GM12878 (cell line): ENCODE data around the gene ERN1. TPM values are rescaled to one million over a fixed set of nuclear protein-coding genes. Genes with fewer than 3 reads are reported as not detected.

Experiments used
- ATAC-seq: fragments of 200-7000 bp; cut with Tn5 transposase; 3 replicates; pipeline ENCODE4 v1.9.1; 2020; ENCODE audit warnings: mild to moderate bottlenecking, moderate library complexity
- BruUV-seq: library from RNA; stranded (reverse); fragments of 400-500 nt; replicated peaks from 2 replicates; lab custom pipeline; 2021; lab: Mats Ljungman, UMichigan
- CTCF ChIA-PET: fragments of 300-600 bp; sonication (Branson Sonifier 250); formaldehyde crosslinking; extraction: SDS; loops from one replicate; lab custom pipeline; 2021; ENCODE audit warnings: inconsistent platforms; lab: Yijun Ruan, JAX
- POLR2A ChIA-PET: fragments of 350-600 bp; formaldehyde crosslinking; extraction: SDS; loops from one replicate; lab custom pipeline; 2021; ENCODE audit warnings: inconsistent platforms; lab: Charles Lee
- RAD21 ChIA-PET: fragments of 300-600 bp; sonication (Branson Sonifier 250); formaldehyde crosslinking; loops from one replicate; lab custom pipeline; 2023; ENCODE audit warnings: antibody characterized with exemption; ENCODE audit not compliant: unreplicated experiment; lab: Charles Lee
- SMC1A ChIA-PET: fragments of 300-600 bp; sonication (Branson Sonifier 250); formaldehyde crosslinking; loops from one replicate; lab custom pipeline; 2023; ENCODE audit not compliant: unreplicated experiment, uncharacterized antibody; lab: Charles Lee
- DNase-seq: peaks from one replicate; pipeline ENCODE4 v3.0.0-alpha.2; 2011; ENCODE audit warnings: low read depth, low spot score
- FAIRE-seq: peaks from 3 replicates; lab custom pipeline; 2011; peaks lifted over from hg19 to GRCh38; lab: Jason Lieb, UNC
- H2AFZ ChIP-seq: 2 replicates; pipeline ENCODE4 v1.6.0; 2011; ENCODE audit warnings: low read depth, low read length, control low read depth; ENCODE audit not compliant: control insufficient read depth
- H3K27ac ChIP-seq: 2 replicates; pipeline ENCODE4 v1.5.1; 2011; ENCODE audit warnings: control low read depth; ENCODE audit not compliant: control insufficient read depth, insufficient read depth
- H3K27me3 ChIP-seq, 2 experiments: replicated peaks in 1 of 2; 2 replicates each; pipeline versions ENCODE4 v1.6.0 to v1.6.1; 2011; ENCODE audit warnings: low read length in 1 of 2; ENCODE audit not compliant: control insufficient read depth in 2 of 2, insufficient read depth in 2 of 2
- H3K36me3 ChIP-seq, 2 experiments: 2 replicates each; pipeline ENCODE4 v1.5.1; 2011; ENCODE audit warnings: low read length in 1 of 2; ENCODE audit not compliant: control insufficient read depth in 2 of 2, insufficient read depth in 2 of 2
- H3K4me1 ChIP-seq: 2 replicates; pipeline ENCODE4 v1.6.1; 2011; ENCODE audit warnings: mild to moderate bottlenecking, low read length, moderate library complexity, mixed read lengths; ENCODE audit not compliant: control insufficient read depth, insufficient read depth
- H3K4me2 ChIP-seq: 2 replicates; pipeline ENCODE4 v1.6.0; 2011; ENCODE audit warnings: control low read depth; ENCODE audit not compliant: control insufficient read depth, insufficient read depth
- H3K4me3 ChIP-seq: fragments of 200-600 bp; sonication (generic); 2 replicates; pipeline ENCODE4 v1.5.1; 2016
- H3K79me2 ChIP-seq: 2 replicates; pipeline ENCODE4 v1.6.0; 2011; ENCODE audit warnings: low read length; ENCODE audit not compliant: control insufficient read depth, insufficient read depth
- H3K9ac ChIP-seq: 2 replicates; pipeline ENCODE4 v1.8.0; 2011; ENCODE audit warnings: low read length, control low read depth, mixed read lengths; ENCODE audit not compliant: control insufficient read depth, insufficient read depth
- H3K9me3 ChIP-seq: replicated peaks from 3 replicates; pipeline ENCODE4 v1.5.1; 2011; ENCODE audit warnings: mild to moderate bottlenecking, low read length; ENCODE audit not compliant: control insufficient read depth, insufficient read depth
- H4K20me1 ChIP-seq: 2 replicates; pipeline ENCODE4 v1.6.0; 2011; ENCODE audit not compliant: control insufficient read depth, insufficient read depth
- BCL3 ChIP-seq: IDR thresholded peaks from 2 replicates; pipeline ENCODE4 v1.6.1; 2011; ENCODE audit warnings: borderline replicate concordance, low read depth, mild to moderate bottlenecking, moderate library complexity, low read length; ENCODE audit not compliant: insufficient read depth, poor library complexity, severe bottlenecking
- BMI1 ChIP-seq: fragments of 450-650 bp; IDR thresholded peaks from 2 replicates; pipeline ENCODE4 v1.6.1; 2016; ENCODE audit warnings: mild to moderate bottlenecking, moderate library complexity, borderline replicate concordance
- HDAC6 ChIP-seq: fragments of 200-600 bp; sonication (generic); IDR thresholded peaks from one replicate; pipeline ENCODE4 v1.8.0; 2017; ENCODE audit warnings: antibody characterized with exemption; ENCODE audit not compliant: unreplicated experiment
- HDGF ChIP-seq: fragments of 450-650 bp; IDR thresholded peaks from 2 replicates; pipeline ENCODE4 v1.6.1; 2016; ENCODE audit warnings: antibody characterized with exemption
- IKZF2 ChIP-seq, 2 experiments: fragments of 450-650 bp; IDR thresholded peaks; 2 replicates each; pipeline ENCODE4 v1.6.1; 2017; ENCODE audit warnings: mild to moderate bottlenecking in 2 of 2, moderate library complexity in 2 of 2
- KAT2A ChIP-seq: conservative IDR thresholded peaks from 2 replicates; pipeline ENCODE4 v1.6.1; 2011; ENCODE audit warnings: low read depth, low read length; ENCODE audit not compliant: control insufficient read depth
- PKNOX1 ChIP-seq: fragments of 450-650 bp; IDR thresholded peaks from 2 replicates; pipeline ENCODE4 v1.6.1; 2016; ENCODE audit warnings: mild to moderate bottlenecking
- SMAD1 ChIP-seq: fragments of 450-650 bp; IDR thresholded peaks from 2 replicates; pipeline ENCODE4 v1.6.1; 2018; ENCODE audit warnings: mild to moderate bottlenecking, low read depth; ENCODE audit not compliant: partially characterized antibody
- SMAD5 ChIP-seq: IDR thresholded peaks from 2 replicates; pipeline ENCODE4 v1.6.1; 2016; ENCODE audit warnings: antibody characterized with exemption, low read depth
- SMC3 ChIP-seq: IDR thresholded peaks from 2 replicates; pipeline ENCODE4 v1.6.1; 2011; ENCODE audit warnings: low read length, improper control_type of control experiment, borderline replicate concordance
- ZZZ3 ChIP-seq: IDR thresholded peaks from 2 replicates; pipeline ENCODE4 v1.6.1; 2011; ENCODE audit warnings: low read depth; ENCODE audit not compliant: control insufficient read depth, insufficient read length
- WGBS: methylation state at CpG from one replicate; pipeline ENCODE4 v1.1.6; 2016; ENCODE audit warnings: low lambda C conversion rate; ENCODE audit not compliant: insufficient replicate concordance, insufficient coverage; ENCODE audit errors: missing lambda C conversion rate; 5-methylcytosine and 5-hydroxymethylcytosine counted together
- in situ Hi-C: fragments of 300-500 bp; cut with MboI; formaldehyde crosslinking; loops from 9 replicates; pipeline ENCODE4 v1.14.3; 2018; ENCODE audit warnings: mixed read lengths
- intact Hi-C: fragments of 100-400 bp; cut with micrococcal nuclease; formaldehyde crosslinking; loops from one replicate; pipeline ENCODE4 v1.14.2; 2022; ENCODE audit not compliant: unreplicated experiment
- polyA plus RNA-seq, 11 experiments: library from polyadenylated mRNA; depleted of rRNA in 4 of 11; unstranded in 6 of 11; stranded (reverse) in 5 of 11; fragments of >200 nt; fragmentation: Nextera tagmentation in 4 of 11; fragmentation: Illumina TruSeq in 1 of 11; extraction: Ambion mirVana in 4 of 11; extraction: Trizol in 1 of 11; gene quantifications; 1 replicate in 1 of 11; 2 replicates in 10 of 11; pipeline versions ENCODE4 v1.2.1 to v1.2.3, GENCODE V29; 2011 to 2016; ENCODE audit warnings: inconsistent platforms in 2 of 11, missing spikeins in 2 of 11, low read depth in 1 of 11
- total RNA-seq, 4 experiments: library from RNA; depleted of rRNA in 3 of 4; stranded (reverse); fragments of >200 nt in 3 of 4; fragmentation: Illumina TruSeq in 1 of 4; extraction: Trizol in 1 of 4; gene quantifications; 2 replicates each; pipeline versions ENCODE4 v1.2.1 to v1.2.3, GENCODE V29; 2013 to 2021
- TF ChIP-seq, protein P1 (sequence below): IDR thresholded peaks from 2 replicates; pipeline ENCODE4 v1.6.1; 2011; ENCODE audit warnings: mild to moderate bottlenecking, low read depth, low read length, moderate library complexity; ENCODE audit not compliant: insufficient replicate concordance

Gene ERN1
- total and polyA plus RNA-seq, 10 of the 15 experiments (the other 5 are each of a cell fraction or from before 2014, with no cell fraction given): 2.6 to 19.2 (median 7.6) TPM

GRCh38 chr17:64170286-64170685, 40.3 kb upstream of the ERN1 start:
- no TSS peak for BruUV-seq
- Histone ChIP-seq H3K79me2 (no peaks in the 10 kb centered on the region), H2AFZ (no peak overlapping the region), H3K4me2 (no peak overlapping the region), H3K4me1 (no peaks in the 10 kb centered on the region), H3K27me3 (no peaks in the 10 kb centered on the region), H3K9ac (no peak overlapping the region), H3K36me3 (peaks cover 0 to 2% of the 10 kb centered on the region in 2 experiments; a peak in 2 of 4 replicates), H3K4me3 (no peak overlapping the region), H3K27ac (no peak overlapping the region), H4K20me1 (no peaks in the 10 kb centered on the region), H3K9me3 (no peaks in the 10 kb centered on the region)
- SMC1A ChIA-PET: interaction anchor here (1.4 kb wide), 1 partner anchor 11 kb away, joined by 3 read pairs; no protein-coding TSS in a partner anchor
- TF ChIP-seq SMAD1 (no peak), HDGF (no peak), PKNOX1 (no peak), SMC3 (no peak), HDAC6 (no peak), BCL3 (no peak), KAT2A (no peak), BMI1 (no peak), SMAD5 (no peak), ZZZ3 (no peak), IKZF2 (IDR thresholded peaks at IDR 0.05) (no peak)
- TF ChIP-seq, protein P1, sequence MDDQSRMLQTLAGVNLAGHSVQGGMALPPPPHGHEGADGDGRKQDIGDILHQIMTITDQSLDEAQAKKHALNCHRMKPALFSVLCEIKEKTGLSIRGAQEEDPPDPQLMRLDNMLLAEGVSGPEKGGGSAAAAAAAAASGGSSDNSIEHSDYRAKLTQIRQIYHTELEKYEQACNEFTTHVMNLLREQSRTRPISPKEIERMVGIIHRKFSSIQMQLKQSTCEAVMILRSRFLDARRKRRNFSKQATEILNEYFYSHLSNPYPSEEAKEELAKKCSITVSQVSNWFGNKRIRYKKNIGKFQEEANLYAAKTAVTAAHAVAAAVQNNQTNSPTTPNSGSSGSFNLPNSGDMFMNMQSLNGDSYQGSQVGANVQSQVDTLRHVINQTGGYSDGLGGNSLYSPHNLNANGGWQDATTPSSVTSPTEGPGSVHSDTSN: no peak
- FAIRE-seq (no peak), ATAC-seq (no peak), DNase-seq (no peak)
- in situ Hi-C loops (no loop called here), intact Hi-C loops (no loop called here)
- POLR2A ChIA-PET: interaction anchor here (0.6 kb wide), 1 partner anchor 240 kb away, joined by 5 read pairs; no protein-coding TSS in a partner anchor
- WGBS: 86% methylated on average over 3 of the region's 4 CpGs
- CTCF ChIA-PET: interaction anchor here (0.6 to 1.4 kb wide), 2 partner anchors 9 to 31 kb away, joined by 3 to 6 read pairs; no protein-coding TSS in a partner anchor
- RAD21 ChIA-PET: no interaction called here
